HepG2 (cell line): ENCODE data around the gene CDK10.

ENCODE experiments used
- CEBPB ChIP-seq: IDR thresholded peaks from 2 replicates; pipeline ENCODE4 v1.6.1; 2011; ENCODE audit warnings: low read depth, low read length, improper control_type of control experiment, borderline replicate concordance
- CENPX ChIP-seq: sonication (generic); formaldehyde crosslinking; IDR thresholded peaks from 2 replicates; pipeline ENCODE4 v1.9.0; 2021; ENCODE audit warnings: mild to moderate bottlenecking, missing genetic modification reagents, moderate library complexity
- CTCF ChIP-seq: sonication (generic); formaldehyde crosslinking; IDR thresholded peaks from 2 replicates; pipeline ENCODE4 v1.5.0; 2020; ENCODE audit warnings: mild to moderate bottlenecking, missing genetic modification reagents, moderate library complexity
- NR2F2 ChIP-seq: IDR thresholded peaks from 2 replicates; pipeline ENCODE4 v1.6.1; 2012; ENCODE audit warnings: low read depth, inconsistent platforms, borderline replicate concordance
- TARDBP ChIP-seq: sonication (generic); formaldehyde crosslinking; IDR thresholded peaks from 2 replicates; pipeline ENCODE4 v1.8.0; 2022; ENCODE audit warnings: mild to moderate bottlenecking, missing genetic modification reagents
- USF2 ChIP-seq, 2 experiments: sonication (generic) in 1 of 2; formaldehyde crosslinking in 1 of 2; IDR thresholded peaks; 2 replicates each; pipeline versions ENCODE4 v1.5.1 to v1.6.1; 2011 to 2020; ENCODE audit warnings: borderline replicate concordance in 1 of 2, low read depth in 1 of 2, low read length in 1 of 2, mild to moderate bottlenecking in 1 of 2, missing genetic modification reagents in 1 of 2, moderate library complexity in 1 of 2
- YY1 ChIP-seq: IDR thresholded peaks from 2 replicates; pipeline ENCODE4 v1.6.1; 2011; ENCODE audit warnings: low read length, low read depth, moderate library complexity, mild to moderate bottlenecking; ENCODE audit not compliant: insufficient read depth, insufficient replicate concordance
- ZBTB7A ChIP-seq: sonication (generic); formaldehyde crosslinking; IDR thresholded peaks from 2 replicates; pipeline ENCODE4 v1.8.0; 2022; ENCODE audit warnings: mild to moderate bottlenecking, missing genetic modification reagents
- ZNF121 ChIP-seq: sonication (generic); formaldehyde crosslinking; IDR thresholded peaks from 2 replicates; pipeline ENCODE4 v1.5.0; 2020; ENCODE audit warnings: mild to moderate bottlenecking, missing genetic modification reagents
- ZNF343 ChIP-seq: sonication (generic); formaldehyde crosslinking; IDR thresholded peaks from 2 replicates; pipeline ENCODE4 v1.4.0; 2020; ENCODE audit warnings: mild to moderate bottlenecking, missing genetic modification reagents
- ZNF574 ChIP-seq: sonication (generic); formaldehyde crosslinking; IDR thresholded peaks from 2 replicates; pipeline ENCODE4 v1.4.0; 2020; ENCODE audit warnings: missing genetic modification reagents
- ZNF598 ChIP-seq: sonication (generic); formaldehyde crosslinking; IDR thresholded peaks from 2 replicates; pipeline ENCODE4 v1.5.1; 2020; ENCODE audit warnings: mild to moderate bottlenecking, missing genetic modification reagents, borderline replicate concordance
- TF ChIP-seq, protein P1 (sequence below): sonication (generic); formaldehyde crosslinking; IDR thresholded peaks from 2 replicates; pipeline ENCODE4 v1.4.0; 2020; ENCODE audit warnings: low read depth, mild to moderate bottlenecking, missing genetic modification reagents
- TF ChIP-seq, protein P2 (sequence below): sonication (generic); formaldehyde crosslinking; conservative IDR thresholded peaks from 2 replicates; pipeline ENCODE4 v1.4.0; 2020; ENCODE audit warnings: missing genetic modification reagents

- no peak for TF ChIP-seq ZNF343 (CRISPR knock-in tag)
- TF ChIP-seq ZNF121 (CRISPR knock-in tag), result no peak
- no peak for TF ChIP-seq USF2 (IDR thresholded peaks at IDR 0.05; ENCODE audit: low read depth, low read length)
- TF ChIP-seq USF2 (CRISPR knock-in tag; IDR thresholded peaks at IDR 0.05; ENCODE audit: borderline replicate concordance), result no peak
- TF ChIP-seq CTCF, result no peak
- no peak for TF ChIP-seq ZNF598 (CRISPR knock-in tag)
- TF ChIP-seq, protein P1, sequence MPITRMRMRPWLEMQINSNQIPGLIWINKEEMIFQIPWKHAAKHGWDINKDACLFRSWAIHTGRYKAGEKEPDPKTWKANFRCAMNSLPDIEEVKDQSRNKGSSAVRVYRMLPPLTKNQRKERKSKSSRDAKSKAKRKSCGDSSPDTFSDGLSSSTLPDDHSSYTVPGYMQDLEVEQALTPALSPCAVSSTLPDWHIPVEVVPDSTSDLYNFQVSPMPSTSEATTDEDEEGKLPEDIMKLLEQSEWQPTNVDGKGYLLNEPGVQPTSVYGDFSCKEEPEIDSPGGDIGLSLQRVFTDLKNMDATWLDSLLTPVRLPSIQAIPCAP (CRISPR knock-in tag), result no peak
- TF ChIP-seq ZNF574 (CRISPR knock-in tag), result no peak
- TF ChIP-seq NR2F2, result no peak
- no peak for TF ChIP-seq TARDBP (CRISPR knock-in tag)
- TF ChIP-seq CENPX (CRISPR knock-in tag), result no peak
- no peak for TF ChIP-seq YY1
- TF ChIP-seq ZBTB7A (CRISPR knock-in tag), result no peak
- TF ChIP-seq, protein P2, sequence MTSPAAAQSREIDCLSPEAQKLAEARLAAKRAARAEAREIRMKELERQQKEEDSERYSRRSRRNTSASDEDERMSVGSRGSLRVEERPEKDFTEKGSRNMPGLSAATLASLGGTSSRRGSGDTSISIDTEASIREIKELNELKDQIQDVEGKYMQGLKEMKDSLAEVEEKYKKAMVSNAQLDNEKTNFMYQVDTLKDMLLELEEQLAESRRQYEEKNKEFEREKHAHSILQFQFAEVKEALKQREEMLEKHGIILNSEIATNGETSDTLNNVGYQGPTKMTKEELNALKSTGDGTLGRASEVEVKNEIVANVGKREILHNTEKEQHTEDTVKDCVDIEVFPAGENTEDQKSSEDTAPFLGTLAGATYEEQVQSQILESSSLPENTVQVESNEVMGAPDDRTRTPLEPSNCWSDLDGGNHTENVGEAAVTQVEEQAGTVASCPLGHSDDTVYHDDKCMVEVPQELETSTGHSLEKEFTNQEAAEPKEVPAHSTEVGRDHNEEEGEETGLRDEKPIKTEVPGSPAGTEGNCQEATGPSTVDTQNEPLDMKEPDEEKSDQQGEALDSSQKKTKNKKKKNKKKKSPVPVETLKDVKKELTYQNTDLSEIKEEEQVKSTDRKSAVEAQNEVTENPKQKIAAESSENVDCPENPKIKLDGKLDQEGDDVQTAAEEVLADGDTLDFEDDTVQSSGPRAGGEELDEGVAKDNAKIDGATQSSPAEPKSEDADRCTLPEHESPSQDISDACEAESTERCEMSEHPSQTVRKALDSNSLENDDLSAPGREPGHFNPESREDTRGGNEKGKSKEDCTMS (CRISPR knock-in tag), result no peak
- no peak for TF ChIP-seq CEBPB
Observed at GRCh38 chr16:89711601-89712273, 25.2 kb downstream of the CDK10 start.
